ENCODE results near the gene SLC9A6.

Gene SLC9A6

DNA sequence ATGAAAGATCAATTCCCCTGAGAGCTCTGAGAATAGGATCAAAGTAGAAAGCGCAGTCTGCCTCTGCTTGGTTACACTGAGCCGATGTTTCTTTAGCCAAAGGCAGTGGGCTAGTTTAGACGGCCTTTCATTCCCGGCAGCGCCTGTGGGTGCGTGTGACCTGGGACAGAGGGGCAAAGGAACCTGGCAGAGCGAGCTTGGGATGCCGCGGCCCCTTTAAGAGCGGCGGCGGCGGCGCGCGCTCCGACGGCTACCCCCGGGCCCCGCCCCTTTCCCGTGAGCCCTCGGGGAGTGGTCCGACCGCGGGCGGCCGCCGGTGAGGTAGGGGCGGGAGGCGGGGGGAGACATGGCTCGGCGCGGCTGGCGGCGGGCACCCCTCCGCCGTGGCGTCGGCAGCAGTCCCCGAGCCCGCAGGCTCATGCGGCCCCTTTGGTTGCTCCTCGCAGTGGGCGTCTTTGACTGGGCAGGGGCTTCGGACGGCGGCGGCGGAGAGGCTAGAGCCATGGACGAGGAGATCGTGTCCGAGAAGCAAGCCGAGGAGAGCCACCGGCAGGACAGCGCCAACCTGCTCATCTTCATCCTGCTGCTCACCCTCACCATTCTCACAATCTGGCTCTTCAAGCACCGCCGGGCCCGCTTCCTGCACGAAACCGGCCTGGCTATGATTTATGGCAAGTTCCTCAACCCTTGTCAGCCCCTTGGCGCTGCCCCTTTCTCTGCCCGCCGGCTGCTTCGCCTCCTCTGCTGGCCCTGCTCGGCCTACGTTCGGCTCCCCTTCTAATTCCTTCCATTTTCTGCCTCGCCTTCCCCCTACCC, at the start of gene SLC9A6:
Gene SLC9A6 (plus strand): TSS at position 279 of the 816 bp plus-strand sequence. CDS start 224 bp downstream, at position 503.
- peak; percentile 75 for DNase-seq

DNA sequence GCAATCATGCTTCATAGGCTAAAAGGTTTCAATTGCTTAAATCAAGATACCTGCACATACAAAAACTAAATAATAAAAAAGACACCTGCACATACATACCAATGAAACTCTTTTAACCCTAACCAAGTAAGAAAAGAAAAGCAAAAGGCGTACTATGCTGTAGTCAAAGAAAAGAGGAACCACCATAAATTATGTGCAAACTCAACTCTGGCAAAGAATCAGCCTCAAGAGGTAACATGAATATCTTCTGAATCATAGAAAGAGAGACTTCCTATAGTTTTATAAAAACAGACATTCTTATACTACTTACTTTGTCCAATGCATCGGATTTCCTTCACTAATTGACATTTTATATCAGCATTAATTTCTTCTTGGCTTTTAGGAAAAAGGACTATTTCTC, 40.7 kb upstream of the SLC9A6 start:
- no peak for DNase-seq

GRCh38 chrX:135951291-135951690, 33.9 kb upstream of the SLC9A6 start:
- DNase-seq: no peak

DNA sequence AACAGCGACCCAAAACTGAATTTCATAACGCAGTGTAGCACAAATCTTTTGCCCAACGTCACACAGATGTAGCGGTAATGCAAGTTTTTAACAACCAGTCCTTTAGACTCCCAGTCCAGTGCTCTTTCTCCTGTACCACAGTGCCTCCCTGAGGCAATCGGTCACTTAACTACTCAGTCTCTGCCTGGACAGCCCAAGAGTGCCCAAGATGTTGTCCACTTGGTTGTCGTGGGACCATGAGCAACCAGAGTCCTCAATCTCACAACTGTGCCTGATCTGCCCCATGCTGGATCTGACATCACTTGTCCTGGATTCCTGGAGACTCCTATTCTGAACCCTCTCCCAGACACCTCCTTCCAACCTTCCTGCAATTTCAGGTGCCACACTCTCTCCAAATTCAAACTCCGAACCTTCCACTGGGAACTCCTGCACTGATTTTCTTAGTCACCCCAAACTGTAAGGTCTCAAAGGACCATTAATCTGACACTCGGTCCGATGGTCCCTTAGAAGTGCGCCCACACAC, 12.1 kb upstream of the SLC9A6 start:
- no peak for DNase-seq

- peak; percentile 90 for DNase-seq
Observed at GRCh38 chrX:135973548-135974278, 11.5 kb upstream of the SLC9A6 start, which contains the start of gene MMGT1. MMGT1 (minus strand) TSS chrX:135973988; CDS start chrX:135973675, 313 bp downstream.

DNA sequence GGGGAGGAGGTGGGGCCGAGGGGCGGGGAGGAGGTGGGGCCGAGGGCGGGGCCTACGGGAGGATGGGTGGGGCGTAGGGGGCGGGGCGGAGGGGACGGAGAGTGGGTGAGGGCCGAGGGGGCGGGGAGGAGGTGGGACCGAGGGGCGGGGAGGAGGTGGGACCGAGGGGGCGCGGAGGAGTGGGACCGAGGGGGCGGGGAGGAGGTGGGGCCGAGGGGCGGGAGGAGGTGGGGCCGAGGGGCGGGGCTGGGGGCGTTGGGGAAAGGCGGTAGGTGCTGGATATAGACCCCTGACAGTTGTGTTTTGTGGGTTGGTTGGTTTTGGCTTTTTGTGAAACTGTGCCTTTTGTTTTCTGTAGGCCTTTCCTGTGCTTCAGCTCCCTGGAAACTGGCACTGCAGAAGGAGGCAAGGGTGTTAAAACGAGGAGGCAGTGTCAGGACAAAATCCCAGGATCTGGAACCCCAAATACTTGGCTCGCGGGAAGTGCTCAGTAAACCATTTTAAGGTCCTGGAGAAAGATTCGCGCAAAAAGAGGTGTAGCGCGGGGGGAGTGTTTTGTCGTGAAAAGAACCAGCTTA, 10.9 kb upstream of the SLC9A6 start:
- DNase-seq: peak; percentile 81

DNA sequence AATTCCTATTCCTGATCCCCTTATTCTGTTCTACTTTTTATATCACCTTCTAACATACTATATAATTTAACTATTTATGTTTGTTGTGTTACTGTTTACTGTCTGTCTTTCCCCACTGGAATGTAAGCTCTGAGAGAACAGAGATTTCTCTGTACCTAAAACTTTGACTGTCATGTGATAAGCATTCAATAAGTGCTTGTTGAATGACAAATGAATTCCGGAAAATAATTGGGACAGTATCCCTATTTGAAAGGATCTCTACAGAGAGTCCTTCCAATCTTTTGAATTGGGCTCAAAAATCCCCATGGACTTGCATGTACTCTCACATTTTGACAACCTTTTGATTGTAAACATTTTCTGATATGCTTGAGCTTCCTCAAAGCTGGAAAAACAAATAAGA, 9.8 kb upstream of the SLC9A6 start:
- no peak for DNase-seq

GRCh38 chrX:135977611-135978010, 7.6 kb upstream of the SLC9A6 start:
- no peak for DNase-seq

DNA sequence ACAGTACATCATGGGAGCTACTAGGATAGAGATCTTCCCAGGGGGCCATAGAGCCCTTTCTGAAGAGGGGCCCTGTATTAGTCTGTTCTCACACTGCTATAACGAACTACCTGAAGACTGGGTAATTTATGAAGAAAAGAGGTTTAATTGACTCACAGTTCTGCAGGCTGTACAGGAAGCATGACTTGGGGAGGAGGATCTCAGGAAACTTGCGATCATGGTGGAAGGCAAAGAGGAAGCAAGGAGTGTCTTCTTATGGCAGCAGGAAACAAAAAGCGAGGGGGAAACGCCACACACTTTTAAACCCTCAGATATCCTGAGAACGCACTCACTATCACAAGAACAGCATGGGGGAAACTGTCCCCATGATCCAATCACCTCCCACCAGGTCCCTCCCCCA, 4.2 kb upstream of the SLC9A6 start:
- DNase-seq: no peak

DNA sequence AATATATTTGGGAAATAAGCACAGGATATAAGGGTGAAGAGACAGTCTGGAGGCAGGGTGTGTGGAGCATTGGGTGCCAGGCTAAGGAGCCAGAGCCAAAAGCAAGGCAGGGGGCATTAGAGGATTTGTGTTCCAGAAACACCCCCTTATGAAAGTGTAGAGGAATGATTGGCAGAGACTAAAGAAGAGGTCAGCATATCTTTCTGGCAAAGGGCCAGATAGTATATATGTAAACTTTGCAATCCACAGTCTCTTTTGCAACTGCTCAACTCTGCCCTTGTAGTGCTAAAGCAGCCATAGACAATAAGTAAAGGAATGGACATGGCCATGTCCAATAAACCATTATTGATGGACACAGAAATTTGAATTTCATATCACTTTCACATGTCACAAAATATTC, 3.6 kb upstream of the SLC9A6 start:
- no peak for DNase-seq

- DNase-seq: no peak
Observed at GRCh38 chrX:135982860-135983259, 2.4 kb upstream of the SLC9A6 start.

DNA sequence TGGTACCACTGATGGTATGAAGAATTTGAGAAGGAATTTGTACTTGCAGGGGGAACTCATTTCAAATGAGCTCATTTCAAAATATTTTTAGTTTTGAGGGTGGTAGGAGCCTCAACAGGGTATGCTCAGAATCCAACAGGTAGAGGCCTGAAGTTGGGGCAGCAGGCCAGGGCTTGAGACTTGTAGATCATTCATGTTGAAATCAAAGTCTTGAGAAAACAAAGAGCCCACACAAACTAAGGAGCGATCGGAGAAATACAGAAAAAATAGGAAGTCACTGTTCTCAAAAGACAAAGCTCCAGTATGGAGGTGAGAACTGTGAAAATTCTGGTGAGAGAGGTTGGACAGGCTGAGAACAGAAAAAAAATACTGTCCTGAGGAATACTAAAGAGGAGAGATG, 979 bp upstream of the SLC9A6 start:
- no peak for DNase-seq

GRCh38 chrX:135984791-135985156, 461 bp upstream of the SLC9A6 start:
- no peak for DNase-seq

- DNase-seq: no peak
Observed at GRCh38 chrX:135985973-135986310, 707 bp downstream of the SLC9A6 start.

DNA sequence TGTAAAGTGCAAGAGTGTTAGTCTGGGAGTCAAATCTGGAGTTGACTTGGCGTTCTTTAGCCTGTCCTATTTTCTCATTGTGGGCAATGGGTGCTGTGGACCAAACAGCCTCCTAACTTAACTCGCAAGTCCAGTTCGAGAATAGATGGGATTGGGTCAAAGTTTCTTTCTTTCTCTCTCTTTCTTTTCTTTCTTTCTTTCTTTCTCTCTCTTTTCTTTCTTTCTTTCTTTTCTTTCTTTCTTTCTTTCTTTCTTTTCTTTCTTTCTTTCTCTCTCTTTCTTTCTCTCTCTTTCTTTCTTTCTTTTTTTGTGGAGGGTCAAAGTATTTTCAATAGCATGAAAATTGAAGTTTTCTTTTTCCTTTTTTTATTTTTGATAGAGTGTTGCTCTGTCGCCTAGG, 3.0 kb downstream of the SLC9A6 start:
- DNase-seq: no peak

DNA sequence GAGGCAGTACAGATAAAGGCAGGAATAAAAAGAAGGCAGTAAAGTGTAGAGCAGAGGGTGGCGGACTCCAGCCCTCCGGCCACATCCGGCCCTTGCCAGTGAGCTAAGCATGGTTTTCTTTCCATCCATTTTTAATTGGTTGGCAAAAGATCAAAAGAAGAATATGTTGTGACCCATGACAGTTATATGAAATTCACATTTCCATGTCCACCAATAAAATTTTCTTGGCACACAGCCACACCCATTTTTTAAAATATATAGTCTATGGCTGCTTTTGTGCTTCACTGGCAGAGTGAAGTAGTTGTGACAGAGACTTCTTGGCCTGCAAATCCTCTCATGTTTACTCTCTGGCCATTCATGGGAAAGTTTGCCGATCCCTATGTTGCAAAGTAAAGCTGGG, 29.8 kb downstream of the SLC9A6 start:
- no peak for DNase-seq

DNA sequence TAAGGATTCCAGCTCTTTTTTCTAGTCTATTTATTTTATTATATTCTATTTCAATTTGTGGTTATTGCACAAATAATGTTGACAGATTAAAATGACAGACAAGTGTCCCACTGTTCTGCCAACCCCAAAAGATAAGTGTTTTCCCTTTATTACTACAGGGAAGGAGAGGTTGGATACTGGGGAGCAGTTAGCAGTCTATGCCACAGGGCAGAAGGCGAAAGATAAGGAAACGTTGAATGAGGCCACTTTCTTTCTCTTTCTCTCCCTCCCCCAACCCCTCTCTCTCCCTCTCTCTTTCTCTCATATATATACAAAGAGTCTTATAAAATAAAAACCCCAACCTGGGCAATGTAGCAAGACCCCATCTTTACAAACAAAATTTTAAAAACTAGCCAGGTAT, 31.6 kb downstream of the SLC9A6 start:
- no peak for DNase-seq

DNA sequence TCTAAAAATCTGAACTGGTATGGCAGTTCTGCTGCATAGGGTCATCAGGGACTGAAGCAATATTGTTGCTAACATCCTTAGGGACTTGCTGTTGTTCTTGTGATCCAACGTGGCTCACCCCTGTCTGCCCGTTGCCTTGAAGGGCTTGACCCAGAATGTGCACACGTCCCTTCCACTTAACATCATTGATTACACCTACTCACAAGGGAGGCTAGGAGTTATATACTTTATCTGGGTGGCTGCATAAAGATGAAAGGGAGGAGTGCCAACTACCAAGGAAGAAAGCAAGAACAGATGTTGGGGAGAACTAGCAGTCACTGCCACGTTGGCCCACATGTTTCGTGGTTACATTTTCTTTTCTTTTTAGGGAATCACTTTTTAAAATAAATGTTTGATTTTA, 34.0 kb downstream of the SLC9A6 start:
- DNase-seq: no peak

DNA sequence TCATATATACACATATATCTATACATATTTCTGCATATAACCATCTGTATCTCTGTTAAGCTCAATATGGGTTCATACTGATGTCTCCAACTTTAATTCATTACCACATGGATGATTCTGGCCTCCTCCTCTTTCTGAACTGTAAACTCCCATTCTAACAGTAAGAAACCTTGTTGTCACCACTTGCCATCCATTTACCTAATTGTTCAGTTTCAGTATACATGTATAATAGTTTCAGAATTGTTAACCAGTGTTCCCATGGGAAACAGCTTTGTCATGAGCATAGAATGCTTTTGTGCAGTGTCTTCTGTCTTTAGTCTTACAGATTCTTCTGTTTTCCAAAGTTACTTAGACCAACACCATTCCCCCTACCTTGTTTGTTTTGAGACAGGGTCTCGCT, 35.9 kb downstream of the SLC9A6 start:
- no peak for DNase-seq

DNA sequence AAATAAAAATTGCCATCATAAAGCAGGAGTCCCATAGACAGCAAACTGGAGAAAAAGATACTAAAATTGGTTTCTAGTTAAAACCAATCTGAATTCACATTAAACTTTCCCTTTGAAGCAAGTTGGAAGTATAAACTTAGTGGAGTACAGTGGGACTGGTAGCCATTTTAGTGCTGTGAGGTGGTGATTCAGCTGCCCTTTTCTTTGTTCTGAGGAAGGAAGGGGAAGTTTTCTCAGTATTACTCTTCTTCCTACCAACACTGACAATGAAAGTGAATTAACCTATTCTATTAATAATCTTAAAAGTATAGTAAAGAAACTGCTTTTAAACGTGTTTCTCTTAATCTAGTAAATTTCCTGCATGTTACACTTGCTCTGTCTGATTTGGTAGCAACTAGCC, 36.7 kb downstream of the SLC9A6 start:
- DNase-seq: no peak

DNA sequence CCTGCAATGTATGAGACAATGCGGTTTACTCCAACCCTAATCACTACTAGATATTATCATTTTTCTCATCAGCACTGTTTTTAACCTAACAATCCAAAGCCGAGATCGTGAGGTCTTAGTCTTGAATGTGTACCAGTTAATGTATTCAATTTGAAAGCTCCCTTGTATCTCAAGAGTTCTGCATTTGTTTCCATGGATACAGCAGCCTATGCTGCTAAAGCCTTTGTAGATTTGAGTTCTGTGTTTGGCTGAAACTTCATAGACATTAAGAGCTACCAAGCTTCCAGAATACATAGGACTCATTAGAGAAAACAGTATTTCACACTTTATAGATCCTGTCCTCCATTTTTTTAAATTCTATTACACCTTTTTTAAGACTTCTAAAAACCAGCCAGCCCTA, 39.9 kb downstream of the SLC9A6 start:
- DNase-seq: peak; percentile 2

GRCh38 chrX:136028383-136028984, 43.2 kb downstream of the SLC9A6 start:
- DNase-seq: peak; percentile 41

DNA sequence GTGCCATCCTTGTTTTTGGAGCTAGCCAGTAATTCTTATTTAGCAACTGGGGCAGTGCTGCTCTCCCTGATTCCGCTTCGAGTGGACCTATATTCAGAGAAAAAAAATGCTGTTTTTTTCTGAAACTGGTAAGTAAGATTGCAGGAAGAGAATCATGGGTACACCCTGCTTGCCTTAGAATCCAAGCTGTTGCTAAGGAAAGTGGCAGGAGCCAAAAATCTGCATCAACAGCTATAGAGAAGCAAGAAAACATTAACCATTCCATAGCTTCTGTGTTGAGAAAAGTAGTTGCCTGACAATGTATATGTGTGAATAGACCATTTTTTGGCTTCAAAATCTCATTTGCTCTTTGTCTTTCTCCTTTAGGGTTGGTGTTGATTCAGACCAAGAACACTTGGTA, 44.5 kb downstream of the SLC9A6 start:
- no peak for DNase-seq
